Activated T-helper 9 cell treated with anti-CD3 and anti-CD28 coated beads, Interleukin-2, amount 50 U/mL, for 16 hours (primary cell): ENCODE measurements around the gene MAN1C1.

Experiments used
- DNase-seq: peaks from one replicate; pipeline ENCODE4 v3.0.0-alpha.2; 2020; ENCODE audit warnings: low read depth

The MAN1C1 gene

GRCh38 chr1:25803368-25803767, 186.8 kb downstream of the MAN1C1 start:
- no peak for DNase-seq

GRCh38 chr1:25804244-25804963, 187.8 kb downstream of the MAN1C1 start:
- no peak for DNase-seq

GRCh38 chr1:25804964-25805862, 188.6 kb downstream of the MAN1C1 start:
- DNase-seq = no peak

GRCh38 chr1:25805863-25806225, 189.3 kb downstream of the MAN1C1 start:
- no peak for DNase-seq

GRCh38 chr1:25806418-25806817, 189.8 kb downstream of the MAN1C1 start:
- no peak for DNase-seq

GRCh38 chr1:25807480-25808390, 191.1 kb downstream of the MAN1C1 start:
- DNase-seq = no peak

GRCh38 chr1:25808481-25809244, 192.1 kb downstream of the MAN1C1 start:
- DNase-seq = no peak

- no peak for DNase-seq
Measured at GRCh38 chr1:25809283-25809926, 192.8 kb downstream of the MAN1C1 start.

GRCh38 chr1:25809929-25810328, 193.3 kb downstream of the MAN1C1 start:
- DNase-seq = no peak

GRCh38 chr1:25810341-25811299, 194.0 kb downstream of the MAN1C1 start:
- peak; percentile 68 for DNase-seq

GRCh38 chr1:25811384-25812082, 194.9 kb downstream of the MAN1C1 start:
- DNase-seq = no peak

GRCh38 chr1:25813071-25813733, 196.6 kb downstream of the MAN1C1 start:
- no peak for DNase-seq

GRCh38 chr1:25813734-25814471, 197.3 kb downstream of the MAN1C1 start:
- DNase-seq = no peak

GRCh38 chr1:25814549-25815087, 198.0 kb downstream of the MAN1C1 start:
- DNase-seq = no peak

- no peak for DNase-seq
Measured at GRCh38 chr1:25815208-25816111, 198.9 kb downstream of the MAN1C1 start.

GRCh38 chr1:25816112-25816718, 199.6 kb downstream of the MAN1C1 start:
- no peak for DNase-seq
